ENCODE measurements around the gene RMND1. TPM values are rescaled to one million over a fixed set of nuclear protein-coding genes. Genes with fewer than 3 reads are reported as not detected.

Gene RMND1
- total and polyA plus RNA-seq, 3 experiments from 2014 or later, result 10.4 to 25.6 (median 24.5) TPM

GRCh38 chr6:151400473-151400872, 51.5 kb downstream of the RMND1 start:
- H3K36me3 Mint-ChIP-seq, result peaks cover 0 to 44% (median 8%) of the 10 kb centered on the region in 3 donors
- no peaks in the 10 kb centered on the region for H3K9me3 ChIP-seq (ENCODE audit: low read length)
- H3K27ac ChIP-seq (ENCODE audit: low read depth, low read length), result no peak overlapping the region
- peak overlapping the region in 4 of 8 donors; percentile 11 to 69 (median 45) for H3K27ac Mint-ChIP-seq
- H3K27me3 Mint-ChIP-seq, result no peaks in the 10 kb centered on the region
- peaks cover 49% of the 10 kb centered on the region for H3K4me1 ChIP-seq (ENCODE audit: insufficient read depth, low read length)
- peak overlapping the region in 4 of 7 donors; percentile 21 to 77 (median 38) for H3K4me3 Mint-ChIP-seq
- no peak overlapping the region for H3K4me3 ChIP-seq (ENCODE audit: low read length)
- ChIA-PET POLR2A (no interaction called here), CTCF (no interaction called here)
- no peak for DNase-seq
- H3K36me3 ChIP-seq (ENCODE audit: insufficient read depth, low read length), result no peaks in the 10 kb centered on the region
- H3K27me3 ChIP-seq (ENCODE audit: insufficient read depth, low read length, poor library complexity, severe bottlenecking), result no peaks in the 10 kb centered on the region
- no peaks in the 10 kb centered on the region for H3K9me3 Mint-ChIP-seq
- H3K4me1 Mint-ChIP-seq, result peaks cover 59 to 78% (median 75%) of the 10 kb centered on the region in 3 donors

- no peak overlapping the region for H3K27ac ChIP-seq (ENCODE audit: low read depth, low read length)
- no peak for DNase-seq
- peak overlapping the region in 4 of 8 donors; percentile 36 to 54 (median 38) for H3K27ac Mint-ChIP-seq
- H3K4me3 Mint-ChIP-seq, result peak overlapping the region in 1 of 7 donors; percentile 50
- POLR2A ChIA-PET, result interaction anchor here (1.0 kb wide), 1 partner anchor 10 kb away, joined by 3 read pairs; no protein-coding TSS in a partner anchor
- CTCF ChIA-PET, result no interaction called here
- H3K4me1 Mint-ChIP-seq, result peaks cover 67 to 86% (median 83%) of the 10 kb centered on the region in 3 donors
- no peaks in the 10 kb centered on the region for H3K27me3 Mint-ChIP-seq
- H3K9me3 ChIP-seq (ENCODE audit: low read length), result no peaks in the 10 kb centered on the region
- H3K27me3 ChIP-seq (ENCODE audit: insufficient read depth, low read length, poor library complexity, severe bottlenecking), result no peaks in the 10 kb centered on the region
- H3K36me3 Mint-ChIP-seq, result peaks cover 0 to 43% (median 9%) of the 10 kb centered on the region in 3 donors
- H3K36me3 ChIP-seq (ENCODE audit: insufficient read depth, low read length), result no peaks in the 10 kb centered on the region
- H3K4me3 ChIP-seq (ENCODE audit: low read length), result no peak overlapping the region
- peaks cover 57% of the 10 kb centered on the region for H3K4me1 ChIP-seq (ENCODE audit: insufficient read depth, low read length)
- H3K9me3 Mint-ChIP-seq, result no peaks in the 10 kb centered on the region
Measured at GRCh38 chr6:151399679-151400078, 52.2 kb downstream of the RMND1 start.

- Mint-ChIP-seq H3K4me3 (peak overlapping the region; percentile 91 to 99 (median 96)), H3K36me3 (peaks cover 0 to 35% (median 5%) of the 10 kb centered on the region in 3 donors), H3K9me3 (peaks cover 0 to 2% (median 0%) of the 10 kb centered on the region in 5 donors), H3K27ac (peak overlapping the region; percentile 48 to 99 (median 97)), H3K27me3 (peaks cover 0 to 4% of the 10 kb centered on the region in 2 donors), H3K4me1 (peaks cover 62 to 75% (median 75%) of the 10 kb centered on the region in 3 donors)
- H3K4me1 ChIP-seq (ENCODE audit: insufficient read depth, low read length), result peaks cover 59% of the 10 kb centered on the region
- no peak overlapping the region for H3K27ac ChIP-seq (ENCODE audit: low read depth, low read length)
- CTCF ChIA-PET, result interaction anchor here (0.7 to 1.2 kb wide), 5 partner anchors 8 to 69 kb away, joined by 3 to 5 read pairs (median 3); no protein-coding TSS in a partner anchor
- H3K36me3 ChIP-seq (ENCODE audit: insufficient read depth, low read length), result no peaks in the 10 kb centered on the region
- H3K27me3 ChIP-seq (ENCODE audit: insufficient read depth, low read length, poor library complexity, severe bottlenecking), result no peaks in the 10 kb centered on the region
- no peak for DNase-seq
- H3K9me3 ChIP-seq (ENCODE audit: low read length), result no peaks in the 10 kb centered on the region
- POLR2A ChIA-PET, result interaction anchor here (0.8 to 1.5 kb wide), 2 partner anchors 20 to 59 kb away, joined by 3 to 4 read pairs; partner anchors contain the start of gene RMND1
- peak overlapping the region; percentile 6 for H3K4me3 ChIP-seq (ENCODE audit: low read length)
Measured at GRCh38 chr6:151393410-151393809, 58.5 kb downstream of the RMND1 start.

GRCh38 chr6:151392427-151392826, 59.5 kb downstream of the RMND1 start:
- Mint-ChIP-seq H3K4me3 (peak overlapping the region; percentile 91 to 99 (median 96)), H3K4me1 (peaks cover 60 to 75% (median 74%) of the 10 kb centered on the region in 3 donors), H3K36me3 (peaks cover 0 to 31% (median 4%) of the 10 kb centered on the region in 3 donors), H3K27me3 (peaks cover 0 to 4% of the 10 kb centered on the region in 2 donors), H3K27ac (peak overlapping the region; percentile 95 to 99 (median 97)), H3K9me3 (peaks cover 0 to 2% (median 0%) of the 10 kb centered on the region in 5 donors)
- ChIA-PET CTCF (interaction anchor here (0.8 to 1.2 kb wide), 4 partner anchors 9 to 69 kb away, joined by 3 to 4 read pairs (median 3); no protein-coding TSS in a partner anchor), POLR2A (interaction anchor here (0.8 kb wide), 1 partner anchor 60 kb away, joined by 3 read pairs; the partner anchor contains the start of gene RMND1)
- Histone ChIP-seq H3K4me1 (ENCODE audit: insufficient read depth, low read length) (peaks cover 66% of the 10 kb centered on the region), H3K36me3 (ENCODE audit: insufficient read depth, low read length) (no peaks in the 10 kb centered on the region), H3K27ac (ENCODE audit: low read depth, low read length) (peak overlapping the region; percentile 64), H3K9me3 (ENCODE audit: low read length) (no peaks in the 10 kb centered on the region), H3K27me3 (ENCODE audit: insufficient read depth, low read length, poor library complexity, severe bottlenecking) (no peaks in the 10 kb centered on the region), H3K4me3 (ENCODE audit: low read length) (peak overlapping the region; percentile 58)
- no peak for DNase-seq

DNA sequence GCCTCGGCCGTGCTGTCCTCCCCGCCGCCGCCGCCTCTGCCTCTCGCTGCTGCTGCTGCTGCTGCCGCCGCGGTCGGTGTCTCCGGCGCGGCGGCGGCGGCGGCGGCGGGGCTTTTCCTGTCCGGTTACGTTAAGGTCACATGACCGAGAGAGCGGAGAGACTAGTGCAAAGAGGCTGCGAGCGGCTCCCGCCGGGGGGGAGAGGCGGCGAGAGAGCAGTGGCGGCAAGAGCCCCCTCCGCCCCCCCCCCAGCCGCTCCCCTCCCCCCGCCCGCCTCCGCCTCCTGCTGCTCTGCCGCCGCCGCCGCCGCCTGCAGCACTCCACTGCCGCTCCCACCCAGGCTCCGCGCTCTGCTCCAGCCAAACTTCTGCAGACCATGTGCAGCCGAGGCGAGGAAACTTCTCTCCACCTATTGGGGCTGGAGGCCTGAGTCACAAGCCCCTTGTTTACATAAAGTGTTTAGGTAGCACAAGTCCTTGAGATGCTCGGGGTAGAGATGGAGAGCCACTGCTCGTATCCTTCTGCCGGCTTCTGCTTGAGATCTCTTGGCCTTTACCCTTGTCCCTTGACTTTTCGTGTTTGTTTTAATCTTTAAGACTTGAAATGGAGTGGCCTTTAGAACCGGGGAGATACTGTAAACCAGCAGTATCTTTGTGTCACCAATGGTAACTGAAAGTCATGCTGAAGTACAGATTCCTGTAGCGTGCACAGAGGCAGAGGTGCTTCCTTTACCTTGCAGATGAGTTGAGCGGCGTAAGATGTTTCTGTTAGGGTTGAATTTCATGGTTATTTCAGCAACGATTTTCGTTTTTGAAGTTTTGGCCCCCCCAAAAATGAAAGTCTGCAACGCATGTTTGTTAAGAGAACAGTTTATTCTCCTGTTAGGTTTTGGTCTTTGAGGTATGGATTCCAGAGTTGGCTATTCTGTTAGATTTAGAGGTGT, 60.2 kb downstream of the RMND1 start, which contains the start of gene ZBTB2:
ZBTB2 (minus strand) TSS at position 89 of the 943 bp plus-strand sequence. CDS start 17,922 bp downstream, outside the sequence.
- DNase-seq, result peak; percentile 64 to 85 (median 71)
- Mint-ChIP-seq H3K9me3 (peaks cover 0 to 2% (median 0%) of the 10 kb centered on the region in 5 donors), H3K27ac (peak within 1 kb of the TSS; percentile 95 to 99 (median 97)), H3K4me3 (peak within 1 kb of the TSS; percentile 91 to 99 (median 97)), H3K4me1 (peaks cover 58 to 75% (median 75%) of the 10 kb centered on the region in 3 donors), H3K36me3 (peaks cover 0 to 32% (median 4%) of the 10 kb centered on the region in 3 donors), H3K27me3 (peaks cover 0 to 4% of the 10 kb centered on the region in 2 donors)
- Histone ChIP-seq H3K4me1 (ENCODE audit: insufficient read depth, low read length) (peaks cover 66% of the 10 kb centered on the region), H3K27ac (ENCODE audit: low read depth, low read length) (peak within 1 kb of the TSS; percentile 92), H3K36me3 (ENCODE audit: insufficient read depth, low read length) (no peaks in the 10 kb centered on the region), H3K9me3 (ENCODE audit: low read length) (no peaks in the 10 kb centered on the region), H3K27me3 (ENCODE audit: insufficient read depth, low read length, poor library complexity, severe bottlenecking) (no peaks in the 10 kb centered on the region), H3K4me3 (ENCODE audit: low read length) (peak within 1 kb of the TSS; percentile 60)
- ChIA-PET POLR2A (interaction anchor here (2.3 to 3.9 kb wide), 2 partner anchors 14 to 60 kb away, joined by 12 to 43 read pairs; partner anchors contain the start of gene RMND1), CTCF (interaction anchor here (0.6 to 1.2 kb wide), 3 partner anchors 21 to 68 kb away, joined by 3 read pairs; no protein-coding TSS in a partner anchor)

GRCh38 chr6:151390851-151391470, 61.0 kb downstream of the RMND1 start:
- Mint-ChIP-seq H3K27ac (peak overlapping the region in 2 of 8 donors; percentile 97 to 99), H3K36me3 (peaks cover 0 to 29% (median 2%) of the 10 kb centered on the region in 3 donors), H3K4me1 (peaks cover 53 to 72% (median 71%) of the 10 kb centered on the region in 3 donors), H3K27me3 (peaks cover 0 to 4% of the 10 kb centered on the region in 2 donors), H3K4me3 (peak overlapping the region in 6 of 7 donors; percentile 80 to 99 (median 97)), H3K9me3 (peaks cover 0 to 2% (median 0%) of the 10 kb centered on the region in 5 donors)
- H3K36me3 ChIP-seq (ENCODE audit: insufficient read depth, low read length), result no peaks in the 10 kb centered on the region
- no peaks in the 10 kb centered on the region for H3K9me3 ChIP-seq (ENCODE audit: low read length)
- H3K27me3 ChIP-seq (ENCODE audit: insufficient read depth, low read length, poor library complexity, severe bottlenecking), result no peaks in the 10 kb centered on the region
- CTCF ChIA-PET, result interaction anchor here (0.6 to 2.9 kb wide), 9 partner anchors 12 to 87 kb away, joined by 3 to 9 read pairs (median 3); no protein-coding TSS in a partner anchor
- POLR2A ChIA-PET, result interaction anchor here (1.0 to 3.9 kb wide), 11 partner anchors 8 to 1592 kb away, joined by 3 to 54 read pairs (median 8); partner anchors contain the start of genes FBXO5 and RMND1
- peaks cover 66% of the 10 kb centered on the region for H3K4me1 ChIP-seq (ENCODE audit: insufficient read depth, low read length)
- peak overlapping the region; percentile 60 for H3K4me3 ChIP-seq (ENCODE audit: low read length)
- DNase-seq, result peak; percentile 78 to 89 (median 82)
- peak overlapping the region; percentile 92 for H3K27ac ChIP-seq (ENCODE audit: low read depth, low read length)

Measured in CD8-positive, alpha-beta memory T cell (primary cell).